Measurements from ENCODE around the gene UBTF.

UBTF gene

DNA sequence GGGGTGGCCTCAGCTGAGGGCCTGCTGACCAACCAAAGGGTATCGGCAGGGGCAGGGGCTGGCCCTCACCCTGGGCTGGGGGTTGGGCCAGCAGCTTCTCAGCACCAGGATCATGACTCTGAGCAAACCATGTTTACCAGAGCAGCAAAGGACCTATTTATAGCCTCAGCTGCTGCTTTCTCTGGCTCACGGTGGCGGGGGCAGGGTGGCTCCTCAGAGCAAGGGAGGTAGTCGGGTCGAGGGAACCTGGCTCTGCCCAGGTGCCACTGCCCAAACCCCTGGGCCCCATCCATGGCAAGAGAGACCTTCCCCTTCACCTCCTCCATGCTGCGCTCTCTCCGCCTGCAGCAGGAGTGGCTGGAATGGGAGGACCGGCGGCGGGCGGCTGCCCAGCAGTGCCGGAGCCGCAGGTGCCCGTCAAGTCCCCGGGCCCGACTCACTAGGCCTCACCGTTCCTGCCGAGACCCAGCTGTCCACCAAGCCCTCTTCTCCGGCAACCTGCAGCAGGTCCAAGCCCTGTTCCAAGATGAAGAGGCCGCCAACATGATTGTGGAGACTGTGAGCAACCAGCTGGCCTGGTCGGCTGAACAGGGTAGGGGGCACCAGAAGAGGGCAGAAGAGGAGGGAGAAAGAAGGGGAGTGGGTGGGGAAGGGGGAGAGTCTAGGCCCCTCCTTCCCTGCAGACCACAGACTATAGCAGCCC lies 48.8 kb downstream of the UBTF start, which contains the start of gene ASB16:
TSS of gene ASB16 (plus strand) at position 206 of the 703 bp plus-strand sequence. CDS start at position 292, 86 bp downstream.
- H3K4me3 ChIP-seq (ENCODE audit: low read depth, low read length), result no peak within 1 kb of the TSS

- H3K4me3 ChIP-seq (ENCODE audit: low read depth, low read length), result no peak overlapping the region
These were observed 49.4 kb downstream of the UBTF start for GRCh38 chr17:44170135-44170498.

DNA sequence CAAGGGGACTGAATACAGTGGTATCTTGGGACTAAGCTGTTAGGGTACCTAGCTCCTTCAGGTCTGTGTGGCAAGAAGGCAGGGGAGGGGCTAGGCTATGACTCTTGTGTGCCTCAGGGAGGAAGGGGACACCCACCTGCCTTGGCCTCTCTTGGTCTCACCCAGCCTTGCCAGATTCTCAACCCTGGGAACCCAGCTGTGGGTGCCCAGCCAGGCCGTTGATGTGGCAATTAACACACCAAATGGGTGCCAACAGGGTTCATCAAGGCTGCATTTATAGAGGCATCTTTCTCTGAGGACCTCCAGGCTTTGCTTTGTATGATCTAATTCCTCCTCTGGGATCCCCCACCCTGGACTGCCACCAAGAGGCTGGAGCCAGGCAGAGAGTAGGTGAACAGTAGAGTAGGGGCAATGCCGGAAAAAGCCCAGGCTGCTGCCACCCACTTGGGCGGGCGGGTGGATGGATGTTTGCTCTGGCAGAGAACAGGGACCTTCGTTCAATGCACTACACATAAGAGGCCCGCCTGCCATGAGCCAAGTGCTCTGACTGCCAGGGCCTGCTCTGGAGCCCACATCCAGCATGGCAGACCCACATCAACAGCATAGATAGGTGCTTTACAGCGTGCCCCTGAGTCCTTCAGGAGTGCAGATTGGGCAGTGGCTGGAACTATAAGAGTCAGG lies 52.2 kb downstream of the UBTF start:
- no peak overlapping the region for H3K4me3 ChIP-seq (ENCODE audit: low read depth, low read length)

GRCh38 chr17:44164476-44164875 lies 55.0 kb downstream of the UBTF start:
- no peak overlapping the region for H3K4me3 ChIP-seq (ENCODE audit: low read depth, low read length)

- no peak overlapping the region for H3K4me3 ChIP-seq (ENCODE audit: low read depth, low read length)
These were observed 59.8 kb downstream of the UBTF start for GRCh38 chr17:44159519-44160210.

GRCh38 chr17:44155488-44155887 lies 64.0 kb downstream of the UBTF start:
- H3K4me3 ChIP-seq (ENCODE audit: low read depth, low read length), result no peak overlapping the region
